ENCODE data around the gene UNC50.

The UNC50 gene

GRCh38 chr2:98606431-98606830, 2.0 kb upstream of the UNC50 start:
- no peaks in the 10 kb centered on the region for H3K9me3 Mint-ChIP-seq
- TF ChIP-seq, protein P1, sequence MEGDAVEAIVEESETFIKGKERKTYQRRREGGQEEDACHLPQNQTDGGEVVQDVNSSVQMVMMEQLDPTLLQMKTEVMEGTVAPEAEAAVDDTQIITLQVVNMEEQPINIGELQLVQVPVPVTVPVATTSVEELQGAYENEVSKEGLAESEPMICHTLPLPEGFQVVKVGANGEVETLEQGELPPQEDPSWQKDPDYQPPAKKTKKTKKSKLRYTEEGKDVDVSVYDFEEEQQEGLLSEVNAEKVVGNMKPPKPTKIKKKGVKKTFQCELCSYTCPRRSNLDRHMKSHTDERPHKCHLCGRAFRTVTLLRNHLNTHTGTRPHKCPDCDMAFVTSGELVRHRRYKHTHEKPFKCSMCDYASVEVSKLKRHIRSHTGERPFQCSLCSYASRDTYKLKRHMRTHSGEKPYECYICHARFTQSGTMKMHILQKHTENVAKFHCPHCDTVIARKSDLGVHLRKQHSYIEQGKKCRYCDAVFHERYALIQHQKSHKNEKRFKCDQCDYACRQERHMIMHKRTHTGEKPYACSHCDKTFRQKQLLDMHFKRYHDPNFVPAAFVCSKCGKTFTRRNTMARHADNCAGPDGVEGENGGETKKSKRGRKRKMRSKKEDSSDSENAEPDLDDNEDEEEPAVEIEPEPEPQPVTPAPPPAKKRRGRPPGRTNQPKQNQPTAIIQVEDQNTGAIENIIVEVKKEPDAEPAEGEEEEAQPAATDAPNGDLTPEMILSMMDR (IDR thresholded peaks at IDR 0.05), result no peak
- no peaks in the 10 kb centered on the region for H3K27me3 Mint-ChIP-seq (ENCODE audit: low read depth, poor library complexity)
- H3K36me3 Mint-ChIP-seq (ENCODE audit: low read depth), result peaks cover 22% of the 10 kb centered on the region
- peak overlapping the region; percentile 92 for H3K4me3 Mint-ChIP-seq
- DNase-seq, result no peak
- peaks cover 39% of the 10 kb centered on the region for H3K4me1 Mint-ChIP-seq
- H3K27ac Mint-ChIP-seq, result peak overlapping the region; percentile 72

DNA sequence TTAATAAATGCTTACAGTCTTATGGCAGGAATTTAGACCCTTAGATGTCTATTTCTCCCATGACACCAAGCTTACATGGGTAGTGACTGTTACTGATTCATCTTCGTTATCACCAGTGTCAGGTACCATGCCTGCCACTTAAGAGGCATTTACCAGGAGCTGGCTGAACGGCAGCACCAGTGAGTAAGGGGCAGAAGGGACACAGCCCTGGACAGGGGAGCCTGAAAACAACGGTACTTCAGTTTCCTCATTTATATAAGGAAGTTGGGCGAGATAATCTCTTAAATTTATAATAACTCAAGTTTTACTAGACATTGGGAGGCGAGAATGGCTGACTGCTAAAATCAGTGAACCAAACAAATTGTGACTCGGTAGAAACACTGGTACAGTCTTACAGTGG, 1.3 kb upstream of the UNC50 start:
- Mint-ChIP-seq H3K27ac (peak overlapping the region; percentile 72), H3K4me1 (peaks cover 40% of the 10 kb centered on the region), H3K36me3 (ENCODE audit: low read depth) (peaks cover 25% of the 10 kb centered on the region), H3K4me3 (peak overlapping the region; percentile 92), H3K27me3 (ENCODE audit: low read depth, poor library complexity) (no peaks in the 10 kb centered on the region), H3K9me3 (no peaks in the 10 kb centered on the region)
- DNase-seq, result no peak
- TF ChIP-seq, protein P1 (IDR thresholded peaks at IDR 0.05), result no peak

- TF ChIP-seq, protein P1 (IDR thresholded peaks at IDR 0.05), result no peak
- no peaks in the 10 kb centered on the region for H3K27me3 Mint-ChIP-seq (ENCODE audit: low read depth, poor library complexity)
- peak overlapping the region; percentile 79 for H3K27ac Mint-ChIP-seq
- H3K4me3 Mint-ChIP-seq, result peak overlapping the region; percentile 92
- peaks cover 40% of the 10 kb centered on the region for H3K4me1 Mint-ChIP-seq
- H3K36me3 Mint-ChIP-seq (ENCODE audit: low read depth), result peaks cover 26% of the 10 kb centered on the region
- no peak for DNase-seq
- no peaks in the 10 kb centered on the region for H3K9me3 Mint-ChIP-seq
Observed at GRCh38 chr2:98607741-98608115, 661 bp upstream of the UNC50 start.

DNA sequence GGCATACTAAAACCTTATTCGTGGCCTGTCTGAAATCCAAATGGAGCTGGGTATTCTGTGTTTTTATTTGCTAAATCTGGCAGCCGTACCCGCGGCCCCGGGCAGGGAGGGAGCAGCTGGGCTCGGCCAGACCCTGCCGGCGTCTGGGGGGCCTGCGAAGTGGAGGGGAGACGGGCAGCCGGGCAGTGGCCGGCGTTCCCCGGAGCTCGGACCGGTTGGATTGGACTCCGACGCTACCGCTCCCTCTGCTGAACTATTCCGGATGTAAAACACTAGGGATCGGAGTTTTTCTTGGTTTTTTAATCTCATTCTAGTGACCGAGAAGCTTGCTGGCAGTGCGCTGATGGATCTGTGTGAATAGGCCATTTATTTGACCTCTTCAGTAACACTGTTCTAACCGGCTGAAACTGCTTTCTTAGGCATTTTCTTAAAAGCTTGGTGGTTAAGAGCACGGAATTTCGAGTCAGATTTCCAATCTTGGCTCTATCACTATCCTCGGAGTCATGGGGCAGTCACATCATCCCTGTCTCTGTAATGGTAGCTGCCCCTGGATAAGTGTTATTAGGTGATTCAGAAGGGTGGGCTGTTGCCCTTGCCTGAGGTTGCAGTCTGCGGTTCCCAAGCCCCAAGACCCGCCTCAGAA, 694 bp downstream of the UNC50 start:
- Mint-ChIP-seq H3K9me3 (no peaks in the 10 kb centered on the region), H3K27me3 (ENCODE audit: low read depth, poor library complexity) (no peaks in the 10 kb centered on the region), H3K27ac (peak overlapping the region; percentile 98), H3K36me3 (ENCODE audit: low read depth) (peaks cover 29% of the 10 kb centered on the region), H3K4me1 (peaks cover 40% of the 10 kb centered on the region), H3K4me3 (peak overlapping the region; percentile 92)
- peak; percentile 41 for DNase-seq
- TF ChIP-seq, protein P1 (IDR thresholded peaks at IDR 0.05), result no peak

GRCh38 chr2:98614024-98614739, 5.8 kb downstream of the UNC50 start:
- TF ChIP-seq, protein P1 (IDR thresholded peaks at IDR 0.05), result no peak
- Mint-ChIP-seq H3K36me3 (ENCODE audit: low read depth) (peaks cover 60% of the 10 kb centered on the region), H3K27ac (peak overlapping the region; percentile 59), H3K4me1 (peaks cover 23% of the 10 kb centered on the region), H3K27me3 (ENCODE audit: low read depth, poor library complexity) (no peaks in the 10 kb centered on the region), H3K4me3 (no peak overlapping the region), H3K9me3 (no peaks in the 10 kb centered on the region)
- DNase-seq, result no peak

DNA sequence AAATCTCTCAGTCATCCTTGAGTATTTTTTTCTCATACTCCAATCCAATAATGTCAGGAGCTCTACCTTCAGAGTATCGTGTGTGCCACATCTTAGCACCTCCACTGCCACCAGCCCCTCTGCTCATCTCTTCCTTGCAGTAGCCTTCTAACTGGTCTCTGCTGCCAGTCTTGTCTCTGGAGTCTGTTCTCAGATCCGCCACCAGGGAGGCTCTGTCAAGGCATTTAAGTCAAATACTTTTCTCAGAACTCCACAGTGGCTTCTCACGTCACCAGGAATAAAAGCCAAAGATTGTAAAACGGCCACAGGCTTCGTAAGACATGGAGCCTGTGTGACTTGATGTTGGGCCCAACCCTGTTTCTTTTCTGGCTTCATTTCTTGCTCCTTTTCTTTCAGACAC, 7.1 kb downstream of the UNC50 start:
- Mint-ChIP-seq H3K27ac (no peak overlapping the region), H3K9me3 (no peaks in the 10 kb centered on the region), H3K36me3 (ENCODE audit: low read depth) (peaks cover 59% of the 10 kb centered on the region), H3K27me3 (ENCODE audit: low read depth, poor library complexity) (no peaks in the 10 kb centered on the region), H3K4me3 (no peak overlapping the region), H3K4me1 (peaks cover 10% of the 10 kb centered on the region)
- no peak for DNase-seq
- TF ChIP-seq, protein P1 (IDR thresholded peaks at IDR 0.05), result no peak
